DLD1 (cell line): ENCODE data around the gene NAIF1.
"Not testable (repeated sequence)": the region's sequence is repeated elsewhere in the genome, so short reads cannot be mapped to it uniquely, and the experiment has no call there.

Experiments used
- in situ Hi-C: cut with HindIII; loops from 2 replicates; pipeline ENCODE4 v1.10.0; 2017; ENCODE audit warnings: low sequenced_read_pairs

The NAIF1 gene

GRCh38 chr9:128062846-128063831 lies 4.0 kb downstream of the NAIF1 start:
- in situ Hi-C loops: no loop called here

- in situ Hi-C loops: no loop called here
These were observed 4.8 kb downstream of the NAIF1 start for GRCh38 chr9:128062279-128062678.

- in situ Hi-C loops: no loop called here
These were observed 5.7 kb downstream of the NAIF1 start for GRCh38 chr9:128061275-128061960.

- in situ Hi-C loops: no loop called here
These were observed 7.6 kb downstream of the NAIF1 start for GRCh38 chr9:128059365-128059983.

- in situ Hi-C loops: no loop called here
These were observed 9.3 kb downstream of the NAIF1 start for GRCh38 chr9:128057724-128058409.

- in situ Hi-C loops: no loop called here
These were observed 10.0 kb downstream of the NAIF1 start for GRCh38 chr9:128056887-128057723.

GRCh38 chr9:128056086-128056485 lies 11.0 kb downstream of the NAIF1 start:
- in situ Hi-C loops: no loop called here

GRCh38 chr9:128055344-128056040 lies 11.6 kb downstream of the NAIF1 start:
- in situ Hi-C loops: no loop called here

GRCh38 chr9:128054087-128054486 lies 13.0 kb downstream of the NAIF1 start:
- in situ Hi-C loops: no loop called here

- in situ Hi-C loops: no loop called here
These were observed 13.6 kb downstream of the NAIF1 start for GRCh38 chr9:128053560-128053959.

- in situ Hi-C loops: no loop called here
These were observed 15.0 kb downstream of the NAIF1 start for GRCh38 chr9:128051932-128052709.

- in situ Hi-C loops: no loop called here
These were observed 17.3 kb downstream of the NAIF1 start for GRCh38 chr9:128049843-128050242.

GRCh38 chr9:128048663-128049062 lies 18.5 kb downstream of the NAIF1 start:
- in situ Hi-C loops: no loop called here

GRCh38 chr9:128047231-128047630 lies 19.9 kb downstream of the NAIF1 start:
- in situ Hi-C loops: no loop called here

- in situ Hi-C loops: no loop called here
These were observed 21.3 kb downstream of the NAIF1 start for GRCh38 chr9:128045831-128046230.

GRCh38 chr9:128045409-128045808 lies 21.7 kb downstream of the NAIF1 start:
- in situ Hi-C loops: not testable (repeated sequence)

- in situ Hi-C loops: no loop called here
These were observed 23.7 kb downstream of the NAIF1 start for GRCh38 chr9:128043467-128043868.

- in situ Hi-C loops: no loop called here
These were observed 25.1 kb downstream of the NAIF1 start for GRCh38 chr9:128042043-128042442.

GRCh38 chr9:128040783-128041182 lies 26.3 kb downstream of the NAIF1 start:
- in situ Hi-C loops: not testable (repeated sequence)
